GM18498 (cell line): ENCODE results near the gene ZNF235.
"Not testable (repeated sequence)": the region's sequence is repeated elsewhere in the genome, so short reads cannot be mapped to it uniquely, and the experiment has no call there.

Experiments used
- ATAC-seq: cut with Tn5 transposase; IDR thresholded peaks from one replicate; pipeline ENCODE4 v1.9.1; 2021; ENCODE audit warnings: mild to moderate bottlenecking, moderate library complexity; ENCODE audit not compliant: unreplicated experiment

Gene ZNF235

DNA sequence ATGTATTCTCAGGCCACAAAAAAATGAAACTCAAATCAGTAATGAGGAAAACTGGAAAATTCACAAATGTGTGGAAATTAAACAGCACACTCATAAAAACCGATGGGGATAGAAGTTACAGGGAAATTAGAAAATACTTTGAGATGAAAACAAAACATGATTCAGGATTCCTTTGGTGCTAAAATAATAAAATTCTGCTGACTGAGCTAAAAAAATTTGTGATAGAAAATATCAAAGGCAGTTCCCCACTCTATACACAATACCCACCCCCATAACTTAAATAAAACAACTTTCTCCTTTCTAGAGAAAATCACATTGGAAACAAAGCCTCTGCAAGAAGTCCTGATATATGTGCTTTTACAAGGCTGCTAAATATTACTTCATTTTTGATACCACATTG, 46.7 kb downstream of the ZNF235 start:
- no peak for ATAC-seq

DNA sequence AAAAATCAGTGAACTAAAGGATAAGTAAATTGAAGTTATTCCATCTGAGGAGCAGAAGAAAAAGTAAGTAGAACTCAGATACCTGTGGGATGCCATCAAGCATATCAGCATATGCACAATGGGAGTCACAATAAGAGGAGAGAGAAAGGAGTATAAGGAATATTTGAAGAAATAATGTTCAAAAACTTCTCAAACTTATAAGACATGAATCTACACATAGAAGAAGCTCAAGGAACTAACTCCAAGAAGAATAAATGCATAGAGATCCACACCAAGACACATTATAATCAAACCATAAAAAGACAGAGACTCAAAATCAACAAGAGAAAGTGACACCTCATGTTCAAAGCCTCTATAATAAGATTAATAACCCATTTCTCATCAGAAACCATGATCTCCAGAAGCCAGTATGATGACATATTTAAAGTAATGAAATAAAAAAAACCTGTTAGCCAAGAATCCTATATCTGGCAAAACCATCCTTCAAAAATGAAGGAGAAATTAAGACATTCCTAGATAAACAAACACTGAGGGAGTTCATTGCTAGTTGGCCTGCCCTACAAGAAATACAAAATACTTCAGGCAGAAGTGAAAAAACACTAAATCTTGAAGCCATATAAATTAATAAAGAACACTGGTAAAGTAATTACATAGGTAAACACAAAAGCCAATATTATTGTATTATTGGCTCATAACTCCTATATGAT, 49.0 kb downstream of the ZNF235 start:
- no peak for ATAC-seq

- ATAC-seq = no peak
Observed at GRCh38 chr19:44254496-44254895, 50.3 kb downstream of the ZNF235 start.

GRCh38 chr19:44253392-44253791, 51.4 kb downstream of the ZNF235 start:
- ATAC-seq = not testable (repeated sequence)

GRCh38 chr19:44252332-44252731, 52.5 kb downstream of the ZNF235 start:
- not testable (repeated sequence) for ATAC-seq

DNA sequence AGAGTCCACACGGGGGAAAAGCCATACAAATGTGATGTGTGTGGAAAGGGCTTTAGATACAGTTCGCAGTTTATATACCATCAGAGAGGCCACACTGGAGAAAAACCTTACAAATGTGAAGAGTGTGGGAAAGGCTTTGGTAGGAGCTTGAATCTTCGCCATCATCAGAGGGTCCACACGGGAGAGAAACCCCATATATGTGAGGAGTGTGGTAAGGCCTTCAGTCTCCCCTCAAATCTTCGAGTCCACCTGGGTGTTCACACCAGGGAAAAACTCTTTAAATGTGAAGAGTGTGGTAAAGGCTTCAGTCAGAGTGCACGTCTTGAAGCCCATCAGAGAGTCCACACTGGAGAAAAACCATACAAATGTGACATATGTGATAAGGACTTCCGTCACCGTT, 68.4 kb downstream of the ZNF235 start:
- no peak for ATAC-seq
